Sigmoid colon (tissue), 7 donors: ENCODE measurements around the gene MORN1. TPM values are rescaled to one million over a fixed set of nuclear protein-coding genes. Genes with fewer than 3 reads are reported as not detected.

ENCODE experiments used
- DNase-seq: peaks from one replicate; pipeline ENCODE4 v3.0.0-alpha.2; 2019
- H3K27ac ChIP-seq, 4 donors: fragments of 200-600 bp; sonication (generic); one replicate each; pipeline ENCODE4 v1.5.1; 2016 to 2019; ENCODE audit warnings: mild to moderate bottlenecking in 1 of 4
- H3K27me3 ChIP-seq, 3 donors: fragments of 200-600 bp; sonication (generic); one replicate each; pipeline ENCODE4 v1.5.1; 2019; ENCODE audit warnings: mild to moderate bottlenecking in 1 of 3
- H3K36me3 ChIP-seq, 4 donors: fragments of 200-600 bp; sonication (generic); one replicate each; pipeline ENCODE4 v1.5.1; 2016 to 2019
- H3K4me1 ChIP-seq, 4 donors: fragments of 200-600 bp; sonication (generic); one replicate each; pipeline ENCODE4 v1.5.1; 2017 to 2019
- H3K4me3 ChIP-seq, 4 donors: fragments of 200-600 bp; sonication (generic); one replicate each; pipeline ENCODE4 v1.5.1; 2017 to 2019; ENCODE audit warnings: mild to moderate bottlenecking in 2 of 4, moderate library complexity in 1 of 4
- H3K9me3 ChIP-seq, 4 donors: fragments of 200-600 bp in 3 of 4; sonication (generic) in 3 of 4; one replicate each; pipeline versions ENCODE4 v1.5.1 to v1.6.1; 2013 to 2019
- EP300 ChIP-seq, 4 donors: sonication (generic); formaldehyde crosslinking; IDR thresholded peaks; one replicate each; pipeline ENCODE4 v1.6.1; 2017; ENCODE audit warnings: antibody characterized with exemption in 4 of 4
- POLR2A ChIP-seq, 2 donors: fragments of 450-650 bp; IDR thresholded peaks; one replicate each; pipeline ENCODE4 v1.6.1; 2016; ENCODE audit warnings: antibody characterized with exemption in 2 of 2, mild to moderate bottlenecking in 2 of 2, moderate library complexity in 2 of 2
- POLR2AphosphoS5 ChIP-seq, 4 donors: sonication (generic); formaldehyde crosslinking; IDR thresholded peaks; one replicate each; pipeline ENCODE4 v1.6.1; 2017; ENCODE audit warnings: antibody characterized with exemption in 4 of 4
- WGBS, 2 donors: extraction: QIAGEN DNeasy Blood & Tissue Kit; methylation state at CpG; one replicate each; pipeline ENCODE4 v1.1.7; 2013; 5-methylcytosine and 5-hydroxymethylcytosine counted together
- intact Hi-C: fragments of 100-400 bp; cut with DNase I; formaldehyde crosslinking; loops from one replicate; pipeline ENCODE4 v1.15.1; 2023
- polyA plus RNA-seq, 3 donors: library from polyadenylated mRNA; stranded (reverse); fragments of 200-250 nt; gene quantifications; one replicate each; pipeline ENCODE4 v1.2.3, GENCODE V29; 2013
- total RNA-seq, 4 donors: library from RNA; depleted of rRNA; stranded (reverse); fragments of >200 nt; gene quantifications; one replicate each; pipeline ENCODE4 v1.1.0, GENCODE V29; 2016
- TF ChIP-seq, protein P1 (sequence below), 4 experiments: fragments of 450-650 bp in 3 of 4; fragments of 200-600 bp in 1 of 4; IDR thresholded peaks; one replicate each; pipeline ENCODE4 v1.5.1; 2016 to 2019; ENCODE audit warnings: antibody characterized with exemption in 4 of 4, mild to moderate bottlenecking in 3 of 4, moderate library complexity in 2 of 4
- donor health status: healthy with polysubstance abuse.
- donor health status: Bipolar disorder and iron deficiency.
- donor health status: healthy.

MORN1 gene
- total and polyA plus RNA-seq, 7 donors: 2.4 to 9.1 (median 6.4) TPM

- peaks cover 0 to 91% (median 75%) of the 10 kb centered on the region in 4 donors for H3K4me1 ChIP-seq
- no peaks in the 10 kb centered on the region for H3K9me3 ChIP-seq
- DNase-seq: no peak
- TF ChIP-seq POLR2AphosphoS5 (IDR thresholded peaks at IDR 0.05) (no peak), EP300 (IDR thresholded peaks at IDR 0.05) (no peak), POLR2A (IDR thresholded peaks at IDR 0.05) (no peak)
- TF ChIP-seq, protein P1, sequence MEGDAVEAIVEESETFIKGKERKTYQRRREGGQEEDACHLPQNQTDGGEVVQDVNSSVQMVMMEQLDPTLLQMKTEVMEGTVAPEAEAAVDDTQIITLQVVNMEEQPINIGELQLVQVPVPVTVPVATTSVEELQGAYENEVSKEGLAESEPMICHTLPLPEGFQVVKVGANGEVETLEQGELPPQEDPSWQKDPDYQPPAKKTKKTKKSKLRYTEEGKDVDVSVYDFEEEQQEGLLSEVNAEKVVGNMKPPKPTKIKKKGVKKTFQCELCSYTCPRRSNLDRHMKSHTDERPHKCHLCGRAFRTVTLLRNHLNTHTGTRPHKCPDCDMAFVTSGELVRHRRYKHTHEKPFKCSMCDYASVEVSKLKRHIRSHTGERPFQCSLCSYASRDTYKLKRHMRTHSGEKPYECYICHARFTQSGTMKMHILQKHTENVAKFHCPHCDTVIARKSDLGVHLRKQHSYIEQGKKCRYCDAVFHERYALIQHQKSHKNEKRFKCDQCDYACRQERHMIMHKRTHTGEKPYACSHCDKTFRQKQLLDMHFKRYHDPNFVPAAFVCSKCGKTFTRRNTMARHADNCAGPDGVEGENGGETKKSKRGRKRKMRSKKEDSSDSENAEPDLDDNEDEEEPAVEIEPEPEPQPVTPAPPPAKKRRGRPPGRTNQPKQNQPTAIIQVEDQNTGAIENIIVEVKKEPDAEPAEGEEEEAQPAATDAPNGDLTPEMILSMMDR (IDR thresholded peaks at IDR 0.05): no peak
- H3K36me3 ChIP-seq: no peaks in the 10 kb centered on the region
- 88 to 92% methylated on average over 32 of the region's 32 CpGs for WGBS, 2 donors
- H3K4me3 ChIP-seq: no peak overlapping the region
- intact Hi-C loops: no loop called here
- H3K27ac ChIP-seq: peak overlapping the region; percentile 37 to 93 (median 92)
- H3K27me3 ChIP-seq: no peaks in the 10 kb centered on the region
These were observed 73.9 kb downstream of the MORN1 start for GRCh38 chr1:2317230-2318065.

DNA sequence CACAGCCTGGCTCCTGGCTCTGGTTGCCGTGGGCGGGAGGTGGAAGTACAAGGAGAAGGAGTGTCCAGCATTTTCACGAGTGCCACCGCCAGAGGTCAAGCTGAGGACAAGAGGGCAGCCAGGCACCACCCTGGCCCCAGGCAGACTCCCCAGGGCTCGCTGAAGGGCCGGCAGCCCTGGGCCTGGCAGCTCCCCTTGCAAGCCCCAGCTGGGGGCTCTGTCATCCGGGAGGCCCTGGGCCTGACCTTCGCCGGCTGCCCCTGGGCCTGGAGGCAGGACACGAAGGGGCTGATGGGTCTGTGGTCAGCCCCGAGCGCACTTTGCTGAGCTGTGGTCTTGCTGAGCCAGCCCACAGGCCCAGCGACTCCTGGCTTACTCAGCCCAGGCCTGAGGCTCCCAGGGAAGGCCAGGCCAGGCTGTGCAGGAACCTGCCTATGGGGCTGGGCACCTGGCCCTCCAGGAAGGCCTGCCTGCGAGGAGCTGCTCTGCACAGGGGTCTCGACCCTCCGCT, 74.8 kb downstream of the MORN1 start:
- TF ChIP-seq, protein P1 (IDR thresholded peaks at IDR 0.05): no peak
- TF ChIP-seq EP300 (IDR thresholded peaks at IDR 0.05) (no peak), POLR2AphosphoS5 (IDR thresholded peaks at IDR 0.05) (no peak), POLR2A (IDR thresholded peaks at IDR 0.05) (no peak)
- no peaks in the 10 kb centered on the region for H3K9me3 ChIP-seq
- H3K27ac ChIP-seq: peak overlapping the region; percentile 91 to 96 (median 93)
- no peak for DNase-seq
- WGBS, 2 donors: 82 to 83% methylated on average over 16 of the region's 16 CpGs
- no peaks in the 10 kb centered on the region for H3K36me3 ChIP-seq
- no peaks in the 10 kb centered on the region for H3K27me3 ChIP-seq
- intact Hi-C loops: no loop called here
- H3K4me3 ChIP-seq: no peak overlapping the region
- peaks cover 0 to 91% (median 75%) of the 10 kb centered on the region in 4 donors for H3K4me1 ChIP-seq

- Histone ChIP-seq H3K36me3 (no peaks in the 10 kb centered on the region), H3K4me3 (peak overlapping the region in 1 of 4 donors; percentile 58), H3K9me3 (no peaks in the 10 kb centered on the region), H3K4me1 (peaks cover 0 to 91% (median 75%) of the 10 kb centered on the region in 4 donors), H3K27me3 (no peaks in the 10 kb centered on the region), H3K27ac (peak overlapping the region; percentile 91 to 96 (median 93))
- TF ChIP-seq, protein P1 (IDR thresholded peaks at IDR 0.05): no peak
- TF ChIP-seq POLR2A (IDR thresholded peaks at IDR 0.05) (no peak), EP300 (IDR thresholded peaks at IDR 0.05) (no peak), POLR2AphosphoS5 (IDR thresholded peaks at IDR 0.05) (no peak)
- DNase-seq: peak; percentile 77
- 64 to 73% methylated on average over 21 of the region's 21 CpGs for whole genome bisulfite sequencing, 2 donors
- intact Hi-C loops: loop anchor here (2.0 kb wide), 2 partner anchors 85 to 111 kb away; no protein-coding TSS in a partner anchor
These were observed 75.5 kb downstream of the MORN1 start for GRCh38 chr1:2315674-2316450.

- H3K9me3 ChIP-seq: no peaks in the 10 kb centered on the region
- H3K4me3 ChIP-seq: peak overlapping the region; percentile 41 to 78 (median 68)
- no peaks in the 10 kb centered on the region for H3K27me3 ChIP-seq
- peak; percentile 88 for DNase-seq
- intact Hi-C loops: loop anchor here (2.0 to 5.0 kb wide), 4 partner anchors 38 to 110 kb away; no protein-coding TSS in a partner anchor
- 5 to 8% methylated on average over 90 to 91 of the region's 91 CpGs for WGBS, 2 donors
- no peaks in the 10 kb centered on the region for H3K36me3 ChIP-seq
- peak overlapping the region; percentile 91 to 96 (median 93) for H3K27ac ChIP-seq
- peaks cover 0 to 91% (median 75%) of the 10 kb centered on the region in 4 donors for H3K4me1 ChIP-seq
- TF ChIP-seq POLR2AphosphoS5 (IDR thresholded peaks at IDR 0.05) (no peak), POLR2A (IDR thresholded peaks at IDR 0.05) (no peak), EP300 (IDR thresholded peaks at IDR 0.05) (no peak)
- TF ChIP-seq, protein P1 (IDR thresholded peaks at IDR 0.05): peak; percentile 58 to 100 (median 78)
These were observed 76.3 kb downstream of the MORN1 start for GRCh38 chr1:2314803-2315673.
